Measurements from ENCODE around the gene UNC13B. TPM values are rescaled to one million over a fixed set of nuclear protein-coding genes. Genes with fewer than 3 reads are reported as not detected.

The UNC13B gene
- total and polyA plus RNA-seq, 2 donors (not counting 1 experiment from before 2014, with no cell fraction given): 0.19 to 0.25 TPM

DNA sequence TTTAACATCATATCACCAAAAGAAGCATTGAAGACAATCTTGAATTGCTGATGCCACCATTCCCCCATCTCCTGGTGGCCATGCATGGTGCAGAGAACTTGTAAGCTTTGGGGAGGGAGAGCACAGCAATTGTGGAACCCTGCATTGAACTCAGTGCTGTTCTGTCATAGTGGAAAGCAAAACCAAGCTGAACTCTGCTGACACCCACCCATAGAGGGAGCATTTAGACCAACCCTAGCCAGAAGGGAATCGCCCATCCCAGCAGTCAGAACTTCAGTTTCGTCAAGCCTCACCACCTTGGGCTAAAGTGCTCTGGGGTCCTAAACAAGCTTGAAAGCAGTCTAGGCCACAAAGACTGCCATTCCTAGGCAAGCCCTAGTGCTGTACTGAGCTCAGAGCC is 290.7 kb downstream of the UNC13B start:
- WGBS (ENCODE audit: insufficient coverage): 80% methylated on average over 1 of the region's 2 CpGs
- no peaks in the 10 kb centered on the region for H4K20me1 ChIP-seq (ENCODE audit: control insufficient read depth, insufficient read depth, low read length, poor library complexity, severe bottlenecking)
- H3K4me1 ChIP-seq (ENCODE audit: control insufficient read depth in 2 of 2, insufficient read depth in 2 of 2, low read length in 2 of 2): no peaks in the 10 kb centered on the region
- ChIA-PET POLR2A (no interaction called here), CTCF (no interaction called here)
- DNase-seq: no peak
- H3K9me3 ChIP-seq (ENCODE audit: control extremely low read depth in 1 of 3, control insufficient read depth in 2 of 3, insufficient read depth in 1 of 3, low read length in 2 of 3): peaks cover 1 to 21% (median 7%) of the 10 kb centered on the region in 3 donors
- H3K27me3 ChIP-seq (replicated peaks in 1 of 4; ENCODE audit: control extremely low read depth in 1 of 4, control insufficient read depth in 3 of 4, insufficient read depth in 4 of 4, low read length in 3 of 4): peaks cover 0 to 12% (median 5%) of the 10 kb centered on the region in 4 experiments
- Mint-ChIP-seq H3K4me1 (no peaks in the 10 kb centered on the region), H3K27ac (no peak overlapping the region), H3K4me3 (no peak overlapping the region), H3K9me3 (ENCODE audit: insufficient read depth) (no peaks in the 10 kb centered on the region), H3K27me3 (peaks cover 38% of the 10 kb centered on the region)
- no peak overlapping the region for H2AFZ ChIP-seq (ENCODE audit: insufficient read depth, low read depth, low read length, poor library complexity, severe bottlenecking)
- no peaks in the 10 kb centered on the region for H3K79me2 ChIP-seq (ENCODE audit: control insufficient read depth, insufficient read depth, low read length)
- no peak for TF ChIP-seq EZH2 (IDR thresholded peaks at IDR 0.05; ENCODE audit: borderline replicate concordance, insufficient read depth, low read depth, low read length, poor library complexity, severe bottlenecking)
- TF ChIP-seq, protein P1, sequence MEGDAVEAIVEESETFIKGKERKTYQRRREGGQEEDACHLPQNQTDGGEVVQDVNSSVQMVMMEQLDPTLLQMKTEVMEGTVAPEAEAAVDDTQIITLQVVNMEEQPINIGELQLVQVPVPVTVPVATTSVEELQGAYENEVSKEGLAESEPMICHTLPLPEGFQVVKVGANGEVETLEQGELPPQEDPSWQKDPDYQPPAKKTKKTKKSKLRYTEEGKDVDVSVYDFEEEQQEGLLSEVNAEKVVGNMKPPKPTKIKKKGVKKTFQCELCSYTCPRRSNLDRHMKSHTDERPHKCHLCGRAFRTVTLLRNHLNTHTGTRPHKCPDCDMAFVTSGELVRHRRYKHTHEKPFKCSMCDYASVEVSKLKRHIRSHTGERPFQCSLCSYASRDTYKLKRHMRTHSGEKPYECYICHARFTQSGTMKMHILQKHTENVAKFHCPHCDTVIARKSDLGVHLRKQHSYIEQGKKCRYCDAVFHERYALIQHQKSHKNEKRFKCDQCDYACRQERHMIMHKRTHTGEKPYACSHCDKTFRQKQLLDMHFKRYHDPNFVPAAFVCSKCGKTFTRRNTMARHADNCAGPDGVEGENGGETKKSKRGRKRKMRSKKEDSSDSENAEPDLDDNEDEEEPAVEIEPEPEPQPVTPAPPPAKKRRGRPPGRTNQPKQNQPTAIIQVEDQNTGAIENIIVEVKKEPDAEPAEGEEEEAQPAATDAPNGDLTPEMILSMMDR (IDR thresholded peaks at IDR 0.05): no peak
- intact Hi-C loops (cut with micrococcal nuclease): no loop called here
- no peaks in the 10 kb centered on the region for H3K36me3 ChIP-seq (replicated peaks in 1 of 2; ENCODE audit: control extremely low read depth in 1 of 2, control insufficient read depth in 1 of 2, extremely low read depth in 1 of 2, insufficient read depth in 2 of 2, low read length in 1 of 2)
- H3K9ac ChIP-seq (ENCODE audit: low read length): no peak overlapping the region
- no peak overlapping the region for H3K27ac ChIP-seq (ENCODE audit: low read length in 2 of 2)
- H3K4me2 ChIP-seq (replicated peaks; ENCODE audit: low read depth, low read length, poor library complexity, severe bottlenecking): no peak overlapping the region
- H3K4me3 ChIP-seq (ENCODE audit: control extremely low read depth in 1 of 5, extremely low read depth in 1 of 5, insufficient read depth in 1 of 5, low read depth in 2 of 5, low read length in 4 of 5): no peak overlapping the region
- ATAC-seq (ENCODE audit: low read depth): no peak

DNA sequence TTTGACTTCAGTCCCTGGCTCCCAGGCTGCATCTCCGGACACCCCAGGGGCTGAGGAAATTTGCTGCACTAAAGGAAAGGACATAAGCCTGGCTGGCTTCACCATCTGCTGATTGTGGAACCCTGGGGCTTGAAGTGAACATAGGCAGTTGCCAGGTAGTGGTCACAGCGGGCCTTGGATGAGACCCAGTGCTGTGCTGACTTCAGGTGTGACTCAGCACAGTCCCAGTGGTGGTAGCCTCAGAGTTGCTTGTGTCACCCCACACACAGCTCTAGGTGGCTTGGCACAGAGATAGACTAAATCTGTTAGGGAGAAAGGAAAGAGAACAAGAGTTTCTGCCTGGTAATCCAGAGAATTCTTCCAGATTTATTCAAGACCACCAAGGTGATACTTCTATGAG is 292.0 kb downstream of the UNC13B start:
- CTCF ChIA-PET: no interaction called here

More for the DNA sequence above, 292.0 kb downstream of the UNC13B start:
- Histone ChIP-seq H3K4me3 (ENCODE audit: control extremely low read depth in 1 of 5, extremely low read depth in 1 of 5, insufficient read depth in 1 of 5, low read depth in 2 of 5, low read length in 4 of 5) (no peak overlapping the region), H3K36me3 (replicated peaks in 1 of 2; ENCODE audit: control extremely low read depth in 1 of 2, control insufficient read depth in 1 of 2, extremely low read depth in 1 of 2, insufficient read depth in 2 of 2, low read length in 1 of 2) (no peaks in the 10 kb centered on the region), H3K27me3 (replicated peaks in 1 of 4; ENCODE audit: control extremely low read depth in 1 of 4, control insufficient read depth in 3 of 4, insufficient read depth in 4 of 4, low read length in 3 of 4) (peaks cover 0 to 12% (median 5%) of the 10 kb centered on the region in 4 experiments), H3K79me2 (ENCODE audit: control insufficient read depth, insufficient read depth, low read length) (no peaks in the 10 kb centered on the region), H2AFZ (ENCODE audit: insufficient read depth, low read depth, low read length, poor library complexity, severe bottlenecking) (no peak overlapping the region), H3K4me2 (replicated peaks; ENCODE audit: low read depth, low read length, poor library complexity, severe bottlenecking) (no peak overlapping the region), H4K20me1 (ENCODE audit: control insufficient read depth, insufficient read depth, low read length, poor library complexity, severe bottlenecking) (no peaks in the 10 kb centered on the region), H3K9ac (ENCODE audit: low read length) (no peak overlapping the region), H3K27ac (ENCODE audit: low read length in 2 of 2) (no peak overlapping the region), H3K4me1 (ENCODE audit: control insufficient read depth in 2 of 2, insufficient read depth in 2 of 2, low read length in 2 of 2) (no peaks in the 10 kb centered on the region), H3K9me3 (ENCODE audit: control extremely low read depth in 1 of 3, control insufficient read depth in 2 of 3, insufficient read depth in 1 of 3, low read length in 2 of 3) (peaks cover 1 to 21% (median 7%) of the 10 kb centered on the region in 3 donors)
- intact Hi-C loops (cut with micrococcal nuclease): no loop called here
- no peak for TF ChIP-seq EZH2 (IDR thresholded peaks at IDR 0.05; ENCODE audit: borderline replicate concordance, insufficient read depth, low read depth, low read length, poor library complexity, severe bottlenecking)
- TF ChIP-seq, protein P1 (IDR thresholded peaks at IDR 0.05): no peak
- H3K9me3 Mint-ChIP-seq (ENCODE audit: insufficient read depth): no peaks in the 10 kb centered on the region
- no peak for ATAC-seq (ENCODE audit: low read depth)
- 89% methylated on average over 2 of the region's 2 CpGs for WGBS (ENCODE audit: insufficient coverage)
- no peaks in the 10 kb centered on the region for H3K4me1 Mint-ChIP-seq
- no peak for DNase-seq
- H3K27me3 Mint-ChIP-seq: peaks cover 43% of the 10 kb centered on the region
- no peak overlapping the region for H3K27ac Mint-ChIP-seq
- POLR2A ChIA-PET: no interaction called here
- H3K4me3 Mint-ChIP-seq: no peak overlapping the region

Other genes starting within 250 kb of the UNC13B start
- gene PHF24, start 203.7 kb upstream of the UNC13B start, total RNA-seq: not detected in 2 replicates
- not detected in 2 replicates for gene PHF24, start 203.7 kb upstream of the UNC13B start, polyA plus RNA-seq
- 1.0 and 2.4 TPM in 2 replicates for gene DNAJB5, start 172.3 kb upstream of the UNC13B start, total RNA-seq
- gene DNAJB5, start 172.3 kb upstream of the UNC13B start, polyA plus RNA-seq: 0.58 and 0.94 TPM in 2 replicates
- gene VCP, start 89.4 kb upstream of the UNC13B start, total RNA-seq: 178 and 201 TPM in 2 replicates
- gene VCP, start 89.4 kb upstream of the UNC13B start, polyA plus RNA-seq: 93.0 and 118 TPM in 2 replicates
- gene FANCG, start 82.1 kb upstream of the UNC13B start, total RNA-seq: 38.9 and 40.1 TPM in 2 replicates
- 26.5 and 27.1 TPM in 2 replicates for gene FANCG, start 82.1 kb upstream of the UNC13B start, polyA plus RNA-seq
- gene PIGO, start 65.4 kb upstream of the UNC13B start, total RNA-seq: 32.5 and 34.7 TPM in 2 replicates
- gene PIGO, start 65.4 kb upstream of the UNC13B start, polyA plus RNA-seq: 23.0 and 25.7 TPM in 2 replicates
- gene STOML2, start 58.9 kb upstream of the UNC13B start, total RNA-seq: 52.1 and 58.9 TPM in 2 replicates
- gene STOML2, start 58.9 kb upstream of the UNC13B start, polyA plus RNA-seq: 60.6 and 64.6 TPM in 2 replicates
- gene ATOSB, start 46.1 kb upstream of the UNC13B start, total RNA-seq: 6.5 and 7.0 TPM in 2 replicates
- 9.4 and 9.7 TPM in 2 replicates for gene ATOSB, start 46.1 kb upstream of the UNC13B start, polyA plus RNA-seq

Data from B cell (primary cell).